ENCODE data around the gene PTPRM.

DNA sequence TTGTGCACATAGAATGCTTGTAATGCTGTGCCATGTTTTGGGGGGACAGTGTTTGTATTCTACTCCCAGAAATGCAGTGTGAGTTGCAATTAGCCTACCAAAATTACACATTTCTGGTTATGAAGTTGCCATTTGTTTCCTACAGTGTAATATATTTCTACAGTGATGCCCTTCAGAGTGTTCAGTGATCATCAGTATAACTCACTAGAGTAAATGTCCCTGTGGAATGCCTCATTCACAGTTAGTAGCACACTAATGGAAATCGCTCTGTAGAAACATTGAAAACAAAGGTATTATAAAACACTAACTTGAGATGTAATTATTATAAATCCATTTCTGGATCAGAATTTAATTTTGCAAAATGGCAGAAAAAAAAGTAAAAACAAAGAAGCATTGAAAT is 498.7 kb downstream of the PTPRM start:
- TF ChIP-seq, protein P1, sequence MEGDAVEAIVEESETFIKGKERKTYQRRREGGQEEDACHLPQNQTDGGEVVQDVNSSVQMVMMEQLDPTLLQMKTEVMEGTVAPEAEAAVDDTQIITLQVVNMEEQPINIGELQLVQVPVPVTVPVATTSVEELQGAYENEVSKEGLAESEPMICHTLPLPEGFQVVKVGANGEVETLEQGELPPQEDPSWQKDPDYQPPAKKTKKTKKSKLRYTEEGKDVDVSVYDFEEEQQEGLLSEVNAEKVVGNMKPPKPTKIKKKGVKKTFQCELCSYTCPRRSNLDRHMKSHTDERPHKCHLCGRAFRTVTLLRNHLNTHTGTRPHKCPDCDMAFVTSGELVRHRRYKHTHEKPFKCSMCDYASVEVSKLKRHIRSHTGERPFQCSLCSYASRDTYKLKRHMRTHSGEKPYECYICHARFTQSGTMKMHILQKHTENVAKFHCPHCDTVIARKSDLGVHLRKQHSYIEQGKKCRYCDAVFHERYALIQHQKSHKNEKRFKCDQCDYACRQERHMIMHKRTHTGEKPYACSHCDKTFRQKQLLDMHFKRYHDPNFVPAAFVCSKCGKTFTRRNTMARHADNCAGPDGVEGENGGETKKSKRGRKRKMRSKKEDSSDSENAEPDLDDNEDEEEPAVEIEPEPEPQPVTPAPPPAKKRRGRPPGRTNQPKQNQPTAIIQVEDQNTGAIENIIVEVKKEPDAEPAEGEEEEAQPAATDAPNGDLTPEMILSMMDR (IDR thresholded peaks at IDR 0.05), result no peak
- no peak for TF ChIP-seq POLR2A (IDR thresholded peaks at IDR 0.05)
